SK-N-SH (cell line): ENCODE data around the gene PHC2. TPM values are rescaled to one million over a fixed set of nuclear protein-coding genes. Genes with fewer than 3 reads are reported as not detected.

Source experiments
- CTCF ChIA-PET: fragments of 300-600, 350-600 bp; formaldehyde crosslinking; extraction: SDS; loops from one replicate; lab custom pipeline; 2021; lab: Yijun Ruan, JAX
- POLR2A ChIA-PET: fragments of 350-600 bp; sonication (Branson Sonifier 250); formaldehyde crosslinking; extraction: SDS; loops from one replicate; lab custom pipeline; 2020; ENCODE audit warnings: antibody characterized with exemption, inconsistent platforms; lab: Yijun Ruan, JAX
- DNase-seq: peaks from one replicate; pipeline ENCODE4 v3.0.0; 2012
- H2AFZ ChIP-seq: fragments of 200-600 bp; sonication (generic); 2 replicates; pipeline ENCODE4 v1.8.1; 2016; ENCODE audit warnings: antibody characterized with exemption, mild to moderate bottlenecking, low read depth
- H3F3A ChIP-seq: fragments of 200-600 bp; sonication (generic); replicated peaks from 2 replicates; pipeline ENCODE3; 2016; ENCODE audit warnings: antibody characterized with exemption, mild to moderate bottlenecking; ENCODE audit not compliant: insufficient read depth
- H3K27ac ChIP-seq, 2 experiments: fragments of 200-500 bp in 1 of 2; fragments of 200-600 bp in 1 of 2; sonication (Bioruptor generic) in 1 of 2; sonication (generic), shearing (Covaris generic) in 1 of 2; 2 replicates each; pipeline versions ENCODE4 v1.5.1 to v1.6.1; 2014 to 2016; ENCODE audit warnings: low read depth in 2 of 2, inconsistent platforms in 1 of 2, low read length in 1 of 2, mild to moderate bottlenecking in 1 of 2, mixed read lengths in 1 of 2
- H3K27me3 ChIP-seq: fragments of 200-600 bp; sonication (generic), shearing (Covaris generic); 2 replicates; pipeline ENCODE4 v1.6.1; 2016; ENCODE audit warnings: mixed run types; ENCODE audit not compliant: insufficient read depth
- H3K36me3 ChIP-seq, 2 experiments: fragments of 200-500 bp in 1 of 2; fragments of 200-600 bp in 1 of 2; sonication (Bioruptor generic) in 1 of 2; sonication (generic) in 1 of 2; replicated peaks in 1 of 2; 2 replicates each; pipeline versions ENCODE3 to v1.5.1; 2014 to 2016; ENCODE audit warnings: low read length in 1 of 2, mild to moderate bottlenecking in 1 of 2; ENCODE audit not compliant: insufficient read depth in 2 of 2, control insufficient read depth in 1 of 2
- H3K4me1 ChIP-seq, 2 experiments: fragments of 200-500 bp in 1 of 2; fragments of 200-600 bp in 1 of 2; sonication (Bioruptor generic) in 1 of 2; sonication (generic), shearing (Covaris generic) in 1 of 2; 2 replicates each; pipeline versions ENCODE4 v1.5.1 to v1.6.1; 2014 to 2016; ENCODE audit warnings: low read depth in 1 of 2, low read length in 1 of 2, mixed run types in 1 of 2; ENCODE audit not compliant: insufficient read depth in 2 of 2, control insufficient read depth in 1 of 2
- H3K4me2 ChIP-seq: fragments of 200-600 bp; sonication (generic), shearing (Covaris generic); 2 replicates; pipeline ENCODE4 v1.6.1; 2017; ENCODE audit warnings: mixed run types
- H3K4me3 ChIP-seq, 2 experiments: fragments of 200-500 bp in 1 of 2; fragments of 200-600 bp in 1 of 2; sonication (Bioruptor generic) in 1 of 2; sonication (generic), shearing (Covaris generic) in 1 of 2; 2 replicates each; pipeline versions ENCODE4 v1.5.1 to v1.8.1; 2014 to 2016; ENCODE audit warnings: low read depth in 2 of 2, inconsistent platforms in 1 of 2, low read length in 1 of 2, mild to moderate bottlenecking in 1 of 2, mixed read lengths in 1 of 2, moderate library complexity in 1 of 2
- H3K79me2 ChIP-seq: fragments of 200-600 bp; sonication (generic); 2 replicates; pipeline ENCODE4 v1.8.1; 2017; ENCODE audit warnings: mild to moderate bottlenecking; ENCODE audit not compliant: insufficient read depth
- H3K9ac ChIP-seq: fragments of 200-600 bp; sonication (generic); 2 replicates; pipeline ENCODE4 v1.6.1; 2017; ENCODE audit warnings: mixed run types
- H3K9me2 ChIP-seq: fragments of 200-600 bp; sonication (generic); 2 replicates; pipeline ENCODE4 v1.6.1; 2017; ENCODE audit warnings: mixed run types
- H3K9me3 ChIP-seq: fragments of 200-600 bp; sonication (generic); 2 replicates; pipeline ENCODE4 v1.6.1; 2017; ENCODE audit warnings: mixed run types, mild to moderate bottlenecking, moderate library complexity
- H4K20me1 ChIP-seq: fragments of 200-600 bp; sonication (generic); 2 replicates; pipeline ENCODE4 v1.6.1; 2017; ENCODE audit warnings: mild to moderate bottlenecking, mixed run types; ENCODE audit not compliant: insufficient read depth
- CHD2 ChIP-seq: fragments of 150-350 bp; IDR thresholded peaks from 2 replicates; pipeline ENCODE4 v1.6.1; 2018; ENCODE audit warnings: low read length; ENCODE audit not compliant: partially characterized antibody
- CTCF ChIP-seq: fragments of 200-600 bp; sonication (generic); IDR thresholded peaks from 2 replicates; pipeline ENCODE4 v1.6.1; 2017; ENCODE audit warnings: antibody characterized with exemption, mild to moderate bottlenecking, moderate library complexity
- ELF1 ChIP-seq: IDR thresholded peaks from 2 replicates; pipeline ENCODE4 v1.4.0; 2012
- EP300 ChIP-seq, 2 experiments: IDR thresholded peaks; 2 replicates each; pipeline versions ENCODE4 v1.4.0 to v1.6.1; 2012; ENCODE audit warnings: borderline replicate concordance in 1 of 2, low read depth in 1 of 2, low read length in 1 of 2
- FOSL2 ChIP-seq: IDR thresholded peaks from 2 replicates; pipeline ENCODE4 v1.4.0; 2012; ENCODE audit warnings: low read depth, mild to moderate bottlenecking, moderate library complexity, borderline replicate concordance
- FOXJ3 ChIP-seq: sonication (generic); formaldehyde crosslinking; IDR thresholded peaks from 2 replicates; pipeline ENCODE4 v1.5.1; 2020; ENCODE audit warnings: mild to moderate bottlenecking, missing genetic modification reagents
- GABPA ChIP-seq: IDR thresholded peaks from 2 replicates; pipeline ENCODE4 v1.4.0; 2012; ENCODE audit warnings: low read depth, mild to moderate bottlenecking
- JUND ChIP-seq: IDR thresholded peaks from 2 replicates; pipeline ENCODE4 v1.4.0; 2012
- MEF2A ChIP-seq: IDR thresholded peaks from 2 replicates; pipeline ENCODE4 v1.4.0; 2012; ENCODE audit warnings: low read depth, borderline replicate concordance
- NFIC ChIP-seq: IDR thresholded peaks from 2 replicates; pipeline ENCODE4 v1.4.0; 2012; ENCODE audit warnings: borderline replicate concordance
- NRF1 ChIP-seq: IDR thresholded peaks from 2 replicates; pipeline ENCODE4 v1.6.1; 2012; ENCODE audit warnings: low read depth, mild to moderate bottlenecking, low read length
- PBX3 ChIP-seq: IDR thresholded peaks from 2 replicates; pipeline ENCODE4; 2012
- RAD21 ChIP-seq: IDR thresholded peaks from 2 replicates; pipeline ENCODE4 v1.6.1; 2012; ENCODE audit warnings: mild to moderate bottlenecking, low read length
- RCOR1 ChIP-seq: fragments of 150-350 bp; IDR thresholded peaks from 2 replicates; pipeline ENCODE4 v1.6.1; 2017; ENCODE audit warnings: antibody characterized with exemption, low read length
- RFX5 ChIP-seq: IDR thresholded peaks from 2 replicates; pipeline ENCODE4 v1.6.1; 2012; ENCODE audit warnings: mild to moderate bottlenecking, improper control_type of control experiment, low read length
- RXRA ChIP-seq: IDR thresholded peaks from 2 replicates; pipeline ENCODE4 v1.4.0; 2012; ENCODE audit warnings: low read depth, mild to moderate bottlenecking, borderline replicate concordance
- SMC3 ChIP-seq: IDR thresholded peaks from 2 replicates; pipeline ENCODE4 v1.6.1; 2012; ENCODE audit warnings: low read depth, low read length, improper control_type of control experiment
- USF2 ChIP-seq: fragments of 150-350 bp; IDR thresholded peaks from 2 replicates; pipeline ENCODE4 v1.6.1; 2017; ENCODE audit warnings: antibody characterized with exemption, low read length, low read depth, borderline replicate concordance
- WGBS: methylation state at CpG from one replicate; pipeline ENCODE4 v1.1.6; 2017; ENCODE audit warnings: low lambda C conversion rate; 5-methylcytosine and 5-hydroxymethylcytosine counted together
- polyA plus RNA-seq, 3 experiments: library from polyadenylated mRNA; depleted of rRNA; stranded (reverse); fragments of >200 nt; gene quantifications; 2 replicates each; pipeline ENCODE4 v1.2.3, GENCODE V29; 2012
- TF ChIP-seq, protein P1 (sequence below): IDR thresholded peaks from 2 replicates; pipeline ENCODE4 v1.4.0; 2012; ENCODE audit warnings: low read depth, borderline replicate concordance

PHC2 gene
- polyA plus RNA-seq, 1 of the 3 experiments (the other 2 are of a cell fraction) = 98.7 TPM

DNA sequence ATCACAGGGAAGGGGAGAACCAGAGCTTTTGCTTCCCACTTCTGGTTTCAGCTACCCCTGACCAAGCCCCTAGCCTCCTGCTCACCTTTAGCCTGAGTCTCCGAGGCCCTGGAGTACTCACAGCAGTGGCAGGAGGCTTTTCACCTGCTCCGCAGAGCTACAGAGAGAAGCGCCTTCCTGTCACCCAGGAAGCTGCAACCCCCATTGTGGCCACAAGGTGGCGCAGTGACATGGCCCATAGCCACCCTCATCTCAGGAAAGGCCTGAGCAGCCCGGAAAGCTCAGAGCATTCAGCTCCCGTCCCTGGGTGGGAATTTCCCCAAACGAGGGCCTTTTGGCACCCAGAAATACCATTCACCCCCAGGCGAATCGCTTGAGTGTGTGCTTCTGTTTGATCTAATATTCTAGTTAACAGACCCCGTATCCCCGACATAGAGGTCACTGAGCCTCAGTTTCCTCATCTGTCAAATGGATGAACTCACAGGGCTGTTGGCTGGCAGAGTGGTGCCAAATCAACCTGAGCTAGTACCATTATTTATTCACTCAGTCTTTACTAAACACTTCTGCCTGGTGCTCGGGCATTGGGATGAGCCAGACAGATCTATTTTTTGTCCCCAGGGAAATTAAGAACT lies 135.3 kb downstream of the PHC2 start:
- Histone ChIP-seq H3K9me2 (no peaks in the 10 kb centered on the region), H2AFZ (no peak overlapping the region), H3K36me3 (peaks cover 16 to 48% of the 10 kb centered on the region in 2 experiments), H3K9me3 (no peaks in the 10 kb centered on the region), H3K4me3 (no peak overlapping the region), H3K4me1 (no peaks in the 10 kb centered on the region), H3K27ac (no peak overlapping the region; a peak in 1 of 4 replicates), H3K79me2 (peaks cover 3% of the 10 kb centered on the region; the same call in 1 of the 2 replicates), H3K27me3 (no peaks in the 10 kb centered on the region), H3K9ac (no peak overlapping the region), H4K20me1 (0 out of 2 replicates have a peak, but pooled peaks cover 8% of the 10 kb centered on the region), H3F3A (no peaks in the 10 kb centered on the region), H3K4me2 (no peak overlapping the region)
- CTCF ChIA-PET = interaction anchor here (0.5 to 7.7 kb wide), 66 partner anchors 8 to 477 kb away, joined by 3 to 167 read pairs (median 4); partner anchors contain the start of gene ZSCAN20
- DNase-seq = peak; percentile 89
- TF ChIP-seq PBX3 (no peak), GABPA (no peak), SMC3 (peak; percentile 96), CTCF (peak; percentile 93), RAD21 (peak; percentile 81), NFIC (peak; percentile 25; the same call in 1 of the 2 replicates)
- WGBS = 45% methylated on average over 9 of the region's 12 CpGs
- POLR2A ChIA-PET = interaction anchor here (0.9 to 1.0 kb wide), 2 partner anchors 54 to 115 kb away, joined by 3 to 6 read pairs; no protein-coding TSS in a partner anchor

DNA sequence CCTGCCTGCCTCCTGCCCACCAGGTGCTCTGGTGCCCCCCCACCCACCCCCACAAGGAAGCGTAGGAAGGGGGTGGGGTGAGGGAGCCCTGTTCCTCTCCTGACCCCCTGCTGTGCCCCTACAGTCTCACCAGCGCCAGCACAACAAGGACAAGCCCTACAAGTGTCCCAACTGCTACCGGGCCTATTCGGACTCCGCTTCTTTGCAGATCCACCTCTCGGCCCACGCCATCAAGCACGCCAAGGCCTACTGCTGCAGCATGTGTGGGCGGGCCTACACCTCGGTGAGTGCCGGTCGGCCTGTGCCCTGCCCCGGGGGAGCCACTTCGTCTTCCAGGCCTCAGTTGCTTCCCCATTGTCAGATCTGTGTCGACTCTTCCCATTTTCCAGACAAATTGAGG lies 135.9 kb downstream of the PHC2 start:
- Histone ChIP-seq H3K36me3 (peaks cover 16 to 45% of the 10 kb centered on the region in 2 experiments), H3K4me2 (no peak overlapping the region), H3K4me1 (no peaks in the 10 kb centered on the region), H3K27ac (no peak overlapping the region; a peak in 1 of 4 replicates), H3K9me3 (no peaks in the 10 kb centered on the region), H3F3A (no peaks in the 10 kb centered on the region), H3K9me2 (no peaks in the 10 kb centered on the region), H2AFZ (no peak overlapping the region), H3K27me3 (no peaks in the 10 kb centered on the region), H3K79me2 (peaks cover 3% of the 10 kb centered on the region; the same call in 1 of the 2 replicates), H4K20me1 (0 out of 2 replicates have a peak, but pooled peaks cover 8% of the 10 kb centered on the region), H3K4me3 (no peak overlapping the region), H3K9ac (no peak overlapping the region)
- 65% methylated on average over 9 of the region's 15 CpGs for WGBS
- ChIA-PET POLR2A (interaction anchor here (0.9 to 1.0 kb wide), 2 partner anchors 55 to 114 kb away, joined by 3 to 6 read pairs; no protein-coding TSS in a partner anchor), CTCF (interaction anchor here (0.6 to 7.7 kb wide), 59 partner anchors 8 to 318 kb away, joined by 3 to 167 read pairs (median 4); partner anchors contain the start of gene ZSCAN20)
- DNase-seq = no peak
- TF ChIP-seq NFIC = no peak
- no peak for TF ChIP-seq RXRA
- TF ChIP-seq EP300 (IDR thresholded peaks at IDR 0.05; ENCODE audit: borderline replicate concordance in 1 of 2, low read depth in 1 of 2, low read length in 1 of 2) = no peak
- TF ChIP-seq JUND = no peak
- no peak for TF ChIP-seq CHD2
- TF ChIP-seq FOXJ3 = no peak
- TF ChIP-seq RFX5 = no peak
- no peak for TF ChIP-seq NRF1
- TF ChIP-seq ELF1 = no peak
- no peak for TF ChIP-seq MEF2A
- no peak for TF ChIP-seq RAD21
- no peak for TF ChIP-seq RCOR1
- TF ChIP-seq FOSL2 = no peak
- TF ChIP-seq, protein P1, sequence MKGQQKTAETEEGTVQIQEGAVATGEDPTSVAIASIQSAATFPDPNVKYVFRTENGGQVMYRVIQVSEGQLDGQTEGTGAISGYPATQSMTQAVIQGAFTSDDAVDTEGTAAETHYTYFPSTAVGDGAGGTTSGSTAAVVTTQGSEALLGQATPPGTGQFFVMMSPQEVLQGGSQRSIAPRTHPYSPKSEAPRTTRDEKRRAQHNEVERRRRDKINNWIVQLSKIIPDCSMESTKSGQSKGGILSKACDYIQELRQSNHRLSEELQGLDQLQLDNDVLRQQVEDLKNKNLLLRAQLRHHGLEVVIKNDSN = no peak
- no peak for TF ChIP-seq USF2
- TF ChIP-seq GABPA = no peak
- no peak for TF ChIP-seq PBX3
